PC-3 (cell line): Measurements from ENCODE around the gene IQSEC1. TPM values are rescaled to one million over a fixed set of nuclear protein-coding genes. Genes with fewer than 3 reads are reported as not detected.

ENCODE experiments used
- ATAC-seq: fragments of 200-7000 bp; cut with Tn5 transposase; 2 replicates; pipeline ENCODE4 v1.9.1; 2020; ENCODE audit warnings: mild to moderate bottlenecking, moderate library complexity
- BruUV-seq: library from RNA; stranded (reverse); fragments of 400-500 nt; replicated peaks from 2 replicates; lab custom pipeline; 2021; lab: Mats Ljungman, UMichigan
- CTCF ChIA-PET: fragments of 300-600 bp; sonication (Branson Sonifier 250); formaldehyde crosslinking; loops from one replicate; lab custom pipeline; 2022; ENCODE audit warnings: antibody characterized with exemption; lab: Charles Lee
- POLR2A ChIA-PET: fragments of 300-600 bp; sonication (Branson Sonifier 250); formaldehyde crosslinking; loops from one replicate; lab custom pipeline; 2022; ENCODE audit warnings: antibody characterized with exemption; ENCODE audit not compliant: unreplicated experiment; lab: Charles Lee
- DNase-seq: peaks from one replicate; pipeline ENCODE4 v3.0.0-alpha.2; 2015
- H2AFZ ChIP-seq: fragments of 300-600 bp; sonication (generic); 2 replicates; pipeline ENCODE4 v1.6.0; 2016; ENCODE audit warnings: antibody characterized with exemption, low read length
- H3F3A ChIP-seq: fragments of 300-600 bp; sonication (generic); one replicate; pipeline ENCODE4 v1.6.0; 2017; ENCODE audit warnings: antibody characterized with exemption, low read length, control low read depth, mild to moderate bottlenecking; ENCODE audit not compliant: unreplicated experiment
- H3K27ac ChIP-seq: fragments of 300-600 bp; sonication (generic); 2 replicates; pipeline ENCODE4 v1.5.1; 2016; ENCODE audit warnings: mild to moderate bottlenecking, low read length
- H3K27me3 ChIP-seq: fragments of 300-600 bp; sonication (generic); 2 replicates; pipeline ENCODE4 v1.6.1; 2016; ENCODE audit warnings: low read length, mixed read lengths
- H3K36me3 ChIP-seq: fragments of 300-600 bp; sonication (generic); 2 replicates; pipeline ENCODE4 v1.6.1; 2016; ENCODE audit warnings: low read depth, mixed run types, low read length, mixed read lengths
- H3K4me1 ChIP-seq: fragments of 300-600 bp; sonication (generic); 2 replicates; pipeline ENCODE4 v1.5.1; 2016; ENCODE audit warnings: low read length; ENCODE audit not compliant: insufficient read depth
- H3K4me2 ChIP-seq: fragments of 300-600 bp; sonication (generic); 2 replicates; pipeline ENCODE4 v1.6.0; 2016; ENCODE audit warnings: low read length
- H3K4me3 ChIP-seq: fragments of 300-600 bp; sonication (generic); 2 replicates; pipeline ENCODE4 v1.5.1; 2016; ENCODE audit warnings: mild to moderate bottlenecking, low read length, mixed read lengths
- H3K79me2 ChIP-seq: fragments of 300-600 bp; sonication (generic); 2 replicates; pipeline ENCODE4 v1.6.1; 2017; ENCODE audit warnings: low read length, mixed read lengths
- H3K9ac ChIP-seq: fragments of 300-600 bp; sonication (generic); 2 replicates; pipeline ENCODE4 v1.6.0; 2016; ENCODE audit warnings: mild to moderate bottlenecking, low read length
- H3K9me2 ChIP-seq: fragments of 300-600 bp; sonication (generic); replicated peaks from 2 replicates; pipeline ENCODE4 v1.6.1; 2016; ENCODE audit warnings: mixed run types, low read length, mixed read lengths
- H3K9me3 ChIP-seq: fragments of 300-600 bp; sonication (generic); 2 replicates; pipeline ENCODE4 v1.6.1; 2016; ENCODE audit warnings: low read length, mixed read lengths
- H4K20me1 ChIP-seq: fragments of 300-600 bp; sonication (generic); 2 replicates; pipeline ENCODE4 v1.6.1; 2016; ENCODE audit warnings: low read length, mixed read lengths
- EZH2 ChIP-seq: fragments of 300-600 bp; sonication (generic); IDR thresholded peaks from one replicate; pipeline ENCODE4 v1.6.1; 2017; ENCODE audit warnings: antibody characterized with exemption, mild to moderate bottlenecking, low read length; ENCODE audit not compliant: unreplicated experiment
- EZH2phosphoT487 ChIP-seq: fragments of 300-600 bp; sonication (generic); IDR thresholded peaks from 2 replicates; pipeline ENCODE4 v1.6.1; 2018; ENCODE audit warnings: mild to moderate bottlenecking, antibody characterized with exemption, low read length, borderline replicate concordance
- intact Hi-C: fragments of 100-400 bp; cut with micrococcal nuclease; formaldehyde crosslinking; loops from 2 replicates; pipeline ENCODE4 v1.9.0; 2023
- total RNA-seq: library from RNA; depleted of rRNA; stranded (reverse); fragments of >200 nt; gene quantifications from 2 replicates; pipeline ENCODE4 v1.2.3, GENCODE V29; 2014
- TF ChIP-seq, protein P1 (sequence below): fragments of 300-600 bp; sonication (generic); conservative IDR thresholded peaks from 2 replicates; pipeline ENCODE4 v1.5.1; 2017; ENCODE audit warnings: antibody characterized with exemption, low read depth, mild to moderate bottlenecking, low read length

IQSEC1 gene
- total RNA-seq, 1 experiment from 2014 or later, result 37.9 TPM

- ChIA-PET CTCF (interaction anchor here (0.6 to 1.0 kb wide), 3 partner anchors 19 to 341 kb away, joined by 3 to 5 read pairs (median 3); no protein-coding TSS in a partner anchor), POLR2A (interaction anchor here (0.6 to 1.3 kb wide), 6 partner anchors 72 to 1541 kb away, joined by 3 to 5 read pairs (median 4); partner anchors contain the start of gene CCDC174)
- no peaks in the 10 kb centered on the region for H4K20me1 ChIP-seq
- H3K4me1 ChIP-seq, result peaks cover 80% of the 10 kb centered on the region
- no peak overlapping the region for H2AFZ ChIP-seq
- ATAC-seq (peak; percentile 44), DNase-seq (peak; percentile 95)
- H3K27me3 ChIP-seq, result no peaks in the 10 kb centered on the region
- H3F3A ChIP-seq, result peaks cover 9% of the 10 kb centered on the region
- H3K27ac ChIP-seq, result peak overlapping the region; percentile 99
- H3K4me2 ChIP-seq, result peak overlapping the region; percentile 81
- intact Hi-C loops, result no loop called here
- no peaks in the 10 kb centered on the region for H3K36me3 ChIP-seq
- peak overlapping the region; percentile 94 for H3K9ac ChIP-seq
- no TSS peak for BruUV-seq
- no peak for TF ChIP-seq EZH2
- TF ChIP-seq, protein P1, sequence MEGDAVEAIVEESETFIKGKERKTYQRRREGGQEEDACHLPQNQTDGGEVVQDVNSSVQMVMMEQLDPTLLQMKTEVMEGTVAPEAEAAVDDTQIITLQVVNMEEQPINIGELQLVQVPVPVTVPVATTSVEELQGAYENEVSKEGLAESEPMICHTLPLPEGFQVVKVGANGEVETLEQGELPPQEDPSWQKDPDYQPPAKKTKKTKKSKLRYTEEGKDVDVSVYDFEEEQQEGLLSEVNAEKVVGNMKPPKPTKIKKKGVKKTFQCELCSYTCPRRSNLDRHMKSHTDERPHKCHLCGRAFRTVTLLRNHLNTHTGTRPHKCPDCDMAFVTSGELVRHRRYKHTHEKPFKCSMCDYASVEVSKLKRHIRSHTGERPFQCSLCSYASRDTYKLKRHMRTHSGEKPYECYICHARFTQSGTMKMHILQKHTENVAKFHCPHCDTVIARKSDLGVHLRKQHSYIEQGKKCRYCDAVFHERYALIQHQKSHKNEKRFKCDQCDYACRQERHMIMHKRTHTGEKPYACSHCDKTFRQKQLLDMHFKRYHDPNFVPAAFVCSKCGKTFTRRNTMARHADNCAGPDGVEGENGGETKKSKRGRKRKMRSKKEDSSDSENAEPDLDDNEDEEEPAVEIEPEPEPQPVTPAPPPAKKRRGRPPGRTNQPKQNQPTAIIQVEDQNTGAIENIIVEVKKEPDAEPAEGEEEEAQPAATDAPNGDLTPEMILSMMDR, result no peak
- no peak for TF ChIP-seq EZH2phosphoT487
- H3K9me3 ChIP-seq, result no peaks in the 10 kb centered on the region
- peak overlapping the region; percentile 51 for H3K4me3 ChIP-seq
- H3K9me2 ChIP-seq, result no peaks in the 10 kb centered on the region
- peaks cover 8% of the 10 kb centered on the region; the same call in 1 of the 2 replicates for H3K79me2 ChIP-seq
Observed at GRCh38 chr3:13110678-13111116, 37.5 kb upstream of the IQSEC1 start.

- H3K79me2 ChIP-seq, result peaks cover 20% of the 10 kb centered on the region
- DNase-seq (no peak), ATAC-seq (no peak)
- intact Hi-C loops, result loop anchor here (5.0 kb wide), 2 partner anchors 303 to 343 kb away; no protein-coding TSS in a partner anchor
- ChIA-PET POLR2A (no interaction called here), CTCF (interaction anchor here (0.7 kb wide), 1 partner anchor 16 kb away, joined by 6 read pairs; no protein-coding TSS in a partner anchor)
- no peak overlapping the region for H2AFZ ChIP-seq
- no TSS peak for BruUV-seq
- H3K27ac ChIP-seq, result peak overlapping the region; percentile 99
- TF ChIP-seq EZH2 (no peak), EZH2phosphoT487 (no peak)
- TF ChIP-seq, protein P1, result no peak
- H3K36me3 ChIP-seq, result no peaks in the 10 kb centered on the region
- H3K9ac ChIP-seq, result peak overlapping the region; percentile 81; the same call in 1 of the 2 replicates
- H3F3A ChIP-seq, result peaks cover 9% of the 10 kb centered on the region
- no peak overlapping the region for H3K4me3 ChIP-seq
- H3K9me2 ChIP-seq, result no peaks in the 10 kb centered on the region
- no peaks in the 10 kb centered on the region for H4K20me1 ChIP-seq
- H3K9me3 ChIP-seq, result no peaks in the 10 kb centered on the region
- no peaks in the 10 kb centered on the region for H3K27me3 ChIP-seq
- H3K4me2 ChIP-seq, result no peak overlapping the region
- peaks cover 92% of the 10 kb centered on the region for H3K4me1 ChIP-seq
Observed at GRCh38 chr3:13109516-13109915, 36.3 kb upstream of the IQSEC1 start.

DNA sequence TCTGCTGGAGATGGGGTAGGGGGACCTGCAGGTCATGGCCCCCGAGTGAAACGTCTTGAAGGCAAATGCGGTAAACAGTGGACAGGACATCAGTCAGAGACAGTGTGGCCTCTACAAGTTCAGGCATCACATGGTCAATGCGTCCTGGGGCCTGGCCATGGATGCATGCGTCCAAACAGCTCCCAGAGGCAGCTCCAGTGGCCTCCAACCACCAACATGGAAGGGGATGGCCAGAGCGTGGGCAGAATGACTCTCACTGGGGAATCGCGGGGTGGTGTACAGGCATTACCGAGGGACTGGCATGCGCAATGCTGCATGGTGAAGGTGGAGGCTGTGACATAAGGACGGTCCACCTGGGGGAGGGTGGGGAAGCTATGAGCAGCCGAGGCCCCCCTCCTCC is 35.6 kb upstream of the IQSEC1 start:
- no peaks in the 10 kb centered on the region for H3K9me2 ChIP-seq
- H3K9me3 ChIP-seq, result no peaks in the 10 kb centered on the region
- no peak for DNase-seq
- no peak overlapping the region for H3K4me3 ChIP-seq
- peak overlapping the region; percentile 99 for H3K27ac ChIP-seq
- H3K4me1 ChIP-seq, result peaks cover 90% of the 10 kb centered on the region
- intact Hi-C loops, result loop anchor here (5.0 kb wide), 2 partner anchors 303 to 343 kb away; no protein-coding TSS in a partner anchor
- H3K4me2 ChIP-seq, result no peak overlapping the region
- peak overlapping the region; percentile 81; the same call in 1 of the 2 replicates for H3K9ac ChIP-seq
- H3K36me3 ChIP-seq, result no peaks in the 10 kb centered on the region
- no peak overlapping the region for H2AFZ ChIP-seq
- H3F3A ChIP-seq, result peaks cover 9% of the 10 kb centered on the region
- ChIA-PET CTCF (no interaction called here), POLR2A (no interaction called here)
- peaks cover 21% of the 10 kb centered on the region for H3K79me2 ChIP-seq
- H4K20me1 ChIP-seq, result no peaks in the 10 kb centered on the region
- no peak for ATAC-seq
- BruUV-seq, result no TSS peak
- TF ChIP-seq EZH2, result no peak
- TF ChIP-seq, protein P1, result no peak
- TF ChIP-seq EZH2phosphoT487, result no peak
- H3K27me3 ChIP-seq, result no peaks in the 10 kb centered on the region
